ENCODE results near the gene CACNA2D3. TPM values are rescaled to one million over a fixed set of nuclear protein-coding genes. Genes with fewer than 3 reads are reported as not detected.

The CACNA2D3 gene
- total RNA-seq, 1 experiment from 2014 or later, result not detected

- no peak for DNase-seq (ENCODE audit: low spot score)
Measured at GRCh38 chr3:54668236-54668635, 545.9 kb downstream of the CACNA2D3 start.

- no peak for DNase-seq (ENCODE audit: low spot score)
Measured at GRCh38 chr3:54670201-54671000, 548.0 kb downstream of the CACNA2D3 start.

- DNase-seq (ENCODE audit: low spot score), result no peak
Measured at GRCh38 chr3:54671511-54671910, 549.2 kb downstream of the CACNA2D3 start.

- no peak for DNase-seq (ENCODE audit: low spot score)
Measured at GRCh38 chr3:54676087-54676486, 553.7 kb downstream of the CACNA2D3 start.

- no peak for DNase-seq (ENCODE audit: low spot score)
Measured at GRCh38 chr3:54681706-54682105, 559.4 kb downstream of the CACNA2D3 start.

- DNase-seq (ENCODE audit: low spot score), result no peak
Measured at GRCh38 chr3:54685213-54685612, 562.9 kb downstream of the CACNA2D3 start.

GRCh38 chr3:54691289-54691771 lies 569.0 kb downstream of the CACNA2D3 start:
- DNase-seq (ENCODE audit: low spot score), result no peak

GRCh38 chr3:54696313-54696712 lies 574.0 kb downstream of the CACNA2D3 start:
- DNase-seq (ENCODE audit: low spot score), result no peak

GRCh38 chr3:54698054-54698453 lies 575.7 kb downstream of the CACNA2D3 start:
- DNase-seq (ENCODE audit: low spot score), result no peak

- DNase-seq (ENCODE audit: low spot score), result no peak
Measured at GRCh38 chr3:54703923-54704322, 581.6 kb downstream of the CACNA2D3 start.

GRCh38 chr3:54705730-54706129 lies 583.4 kb downstream of the CACNA2D3 start:
- no peak for DNase-seq (ENCODE audit: low spot score)

GRCh38 chr3:54706738-54707137 lies 584.4 kb downstream of the CACNA2D3 start:
- DNase-seq (ENCODE audit: low spot score), result no peak

GRCh38 chr3:54709785-54710184 lies 587.4 kb downstream of the CACNA2D3 start:
- no peak for DNase-seq (ENCODE audit: low spot score)

- DNase-seq (ENCODE audit: low spot score), result no peak
Measured at GRCh38 chr3:54710954-54711353, 588.6 kb downstream of the CACNA2D3 start.

GRCh38 chr3:54712539-54712938 lies 590.2 kb downstream of the CACNA2D3 start:
- no peak for DNase-seq (ENCODE audit: low spot score)

GRCh38 chr3:54713031-54713430 lies 590.7 kb downstream of the CACNA2D3 start:
- no peak for DNase-seq (ENCODE audit: low spot score)

- no peak for DNase-seq (ENCODE audit: low spot score)
Measured at GRCh38 chr3:54713455-54713854, 591.1 kb downstream of the CACNA2D3 start.

GRCh38 chr3:54714035-54714434 lies 591.7 kb downstream of the CACNA2D3 start:
- DNase-seq (ENCODE audit: low spot score), result no peak

- no peak for DNase-seq (ENCODE audit: low spot score)
Measured at GRCh38 chr3:54717506-54717905, 595.2 kb downstream of the CACNA2D3 start.

- DNase-seq (ENCODE audit: low spot score), result no peak
Measured at GRCh38 chr3:54719914-54720313, 597.6 kb downstream of the CACNA2D3 start.

- no peak for DNase-seq (ENCODE audit: low spot score)
Measured at GRCh38 chr3:54720604-54721003, 598.3 kb downstream of the CACNA2D3 start.

- DNase-seq (ENCODE audit: low spot score), result no peak
Measured at GRCh38 chr3:54731732-54732445, 609.5 kb downstream of the CACNA2D3 start.

All from HT-29 (cell line).